DMS79 treated with DMSO at 0.1 percent for 48 hours (cell line): ENCODE data around the gene CNOT3.
"Not testable (repeated sequence)": the region's sequence is repeated elsewhere in the genome, so short reads cannot be mapped to it uniquely, and the experiment has no call there.

Source experiments
- DNase-seq: peaks from one replicate; lab custom pipeline; 2025; lab: John Stamatoyannopoulos, UW

CNOT3 gene

DNA sequence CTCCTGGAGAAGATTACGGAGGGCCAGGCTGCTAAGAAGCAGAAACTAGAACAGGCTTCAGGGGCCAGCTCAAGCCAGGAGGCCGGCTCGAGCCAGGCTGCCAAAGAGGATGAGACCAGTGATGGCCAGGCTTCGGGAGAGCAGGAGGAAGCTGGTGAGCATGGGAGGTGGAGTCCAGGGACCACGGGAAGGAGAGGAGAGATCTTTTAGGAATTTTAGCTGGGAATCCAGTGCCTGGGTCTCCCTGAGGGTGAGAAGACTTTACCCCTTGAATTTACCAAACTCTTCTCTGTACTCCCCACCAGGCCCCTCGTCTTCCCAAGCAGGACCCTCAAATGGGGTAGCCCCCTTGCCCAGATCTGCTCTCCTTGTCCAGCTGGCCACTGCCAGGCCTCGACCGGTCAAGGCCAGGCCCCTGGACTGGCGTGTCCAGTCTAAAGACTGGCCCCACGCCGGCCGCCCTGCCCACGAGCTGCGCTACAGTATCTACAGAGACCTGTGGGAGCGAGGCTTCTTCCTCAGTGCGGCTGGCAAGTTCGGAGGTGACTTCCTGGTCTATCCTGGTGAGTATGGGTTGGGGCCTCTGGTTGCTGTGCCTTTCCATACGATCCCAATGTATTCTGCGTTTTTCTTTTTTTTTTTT, 54.4 kb downstream of the CNOT3 start:
- DNase-seq: no peak

DNA sequence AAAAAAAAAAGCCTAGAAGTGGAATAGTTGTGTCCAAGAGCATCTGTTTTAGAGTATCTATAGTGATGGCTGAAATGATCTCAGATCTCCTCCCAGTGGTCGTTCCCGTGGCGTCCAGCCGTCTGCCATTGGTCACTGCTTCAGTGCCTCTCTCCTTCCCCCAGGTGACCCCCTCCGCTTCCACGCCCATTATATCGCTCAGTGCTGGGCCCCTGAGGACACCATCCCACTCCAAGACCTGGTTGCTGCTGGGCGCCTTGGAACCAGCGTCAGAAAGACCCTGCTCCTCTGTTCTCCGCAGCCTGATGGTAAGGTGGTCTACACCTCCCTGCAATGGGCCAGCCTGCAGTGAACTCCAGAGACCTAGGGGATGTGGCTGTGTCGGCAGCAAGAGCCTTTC, 55.4 kb downstream of the CNOT3 start:
- no peak for DNase-seq

- not testable (repeated sequence) for DNase-seq
Observed at GRCh38 chr19:54194463-54194862, 56.9 kb downstream of the CNOT3 start.

DNA sequence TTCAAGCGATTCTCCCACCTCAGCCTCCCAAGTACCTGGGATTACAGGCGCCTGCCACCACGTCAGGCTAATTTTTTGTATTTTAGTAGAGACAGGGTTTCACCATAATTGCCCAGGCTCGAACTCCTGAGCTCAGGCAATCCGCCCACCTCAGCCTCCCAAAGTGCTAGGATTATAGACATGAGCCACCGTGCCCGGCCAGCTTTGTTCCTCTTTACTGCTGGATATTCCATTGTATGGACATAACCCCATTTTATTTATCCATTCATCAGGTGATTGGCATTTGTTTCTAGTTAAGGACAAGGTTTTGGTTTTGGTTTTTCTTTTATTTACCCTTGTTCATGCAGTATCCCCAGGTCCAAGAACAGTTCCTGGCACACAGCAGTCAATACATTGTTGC, 59.0 kb downstream of the CNOT3 start:
- DNase-seq: no peak

DNA sequence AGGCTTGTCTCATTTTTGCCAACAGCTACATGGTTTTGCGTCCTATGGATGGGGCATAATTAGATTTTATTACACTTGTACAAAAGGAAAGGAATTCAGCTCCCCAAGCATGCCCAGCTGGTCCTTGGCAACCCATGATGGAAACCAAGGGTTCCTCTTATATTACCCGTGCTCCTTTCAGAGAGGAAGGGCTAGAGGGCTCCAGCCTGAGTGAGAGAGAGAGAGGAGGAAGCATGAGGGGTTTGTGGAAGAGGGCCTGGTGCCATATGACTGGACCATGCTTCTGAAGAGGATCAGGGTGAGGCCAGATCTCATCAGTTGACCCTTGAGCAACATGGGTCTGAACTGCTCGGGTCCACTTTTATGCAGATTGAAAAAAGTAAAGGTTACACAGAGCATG, 59.6 kb downstream of the CNOT3 start:
- DNase-seq: no peak

DNA sequence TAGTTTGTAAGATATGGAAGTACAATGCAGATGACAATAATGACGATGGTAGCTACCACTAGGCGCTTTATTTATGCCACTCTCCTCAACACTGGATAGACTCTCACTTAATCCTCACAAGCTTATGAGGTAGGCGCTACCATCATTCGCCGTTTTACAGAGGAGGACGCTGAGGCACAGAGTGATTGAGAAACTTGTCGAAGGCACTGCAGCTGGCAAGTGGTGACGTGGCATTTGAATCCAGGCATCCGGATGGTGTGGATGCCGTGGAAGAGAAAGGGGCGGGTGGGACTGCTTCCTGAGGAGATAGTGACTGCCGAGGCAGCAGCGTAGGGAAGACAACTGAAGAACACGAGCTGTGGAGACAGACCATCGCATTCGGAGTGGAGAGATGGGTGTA, 61.8 kb downstream of the CNOT3 start:
- DNase-seq: no peak

- DNase-seq: no peak
Observed at GRCh38 chr19:54201172-54201701, 63.7 kb downstream of the CNOT3 start.

- no peak for DNase-seq
Observed at GRCh38 chr19:54201980-54202379, 64.4 kb downstream of the CNOT3 start.

DNA sequence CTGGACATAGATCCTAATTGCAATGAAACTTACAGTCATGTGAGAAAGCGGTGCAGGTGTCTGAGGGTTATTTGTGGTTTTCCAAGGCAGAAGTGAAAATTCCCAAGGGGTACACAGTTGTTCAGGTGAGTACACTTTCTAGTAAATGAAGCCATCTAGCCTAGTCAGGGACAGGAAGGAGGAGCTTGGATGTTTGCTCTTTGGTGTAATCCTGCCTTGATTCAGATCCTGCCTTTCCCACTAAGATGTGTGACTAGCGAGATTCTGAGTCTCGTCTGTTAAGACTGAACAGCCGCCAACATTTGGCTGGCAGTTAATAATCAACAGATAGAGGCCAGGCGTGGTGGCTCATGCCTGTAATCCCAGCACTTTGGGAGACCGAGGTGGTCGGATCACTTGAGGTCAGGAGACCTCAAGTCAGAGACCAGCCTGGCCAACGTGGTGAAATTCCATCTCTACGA, 65.6 kb downstream of the CNOT3 start:
- DNase-seq: no peak

GRCh38 chr19:54204767-54205468, 67.4 kb downstream of the CNOT3 start:
- no peak for DNase-seq
